CD14-positive monocyte (primary cell): ENCODE measurements around the gene FAM181A. TPM values are rescaled to one million over a fixed set of nuclear protein-coding genes. Genes with fewer than 3 reads are reported as not detected.
A peak's percentile ranks its signal among the peaks of the same experiment; 100 is the strongest.

Experiments used
- DNase-seq, 3 donors: peaks; one replicate each; pipeline ENCODE4 v3.0.0-alpha.2; 2011 to 2022
- H2AFZ ChIP-seq: 2 replicates; pipeline ENCODE4 v1.6.0; 2012; ENCODE audit warnings: mild to moderate bottlenecking, low read depth, low read length, inconsistent platforms; ENCODE audit not compliant: insufficient read depth, poor library complexity, severe bottlenecking
- H3K27ac ChIP-seq, 2 donors: 1 replicate in 1 of 2; 2 replicates in 1 of 2; pipeline ENCODE4 v1.5.1; 2012 to 2013; ENCODE audit warnings: low read length in 2 of 2, control low read depth in 1 of 2, inconsistent platforms in 1 of 2, low read depth in 1 of 2, mild to moderate bottlenecking in 1 of 2
- H3K27me3 ChIP-seq, 2 donors: one replicate each; pipeline versions ENCODE4 v1.6.0 to v1.6.1; 2011 to 2013; ENCODE audit warnings: low read length in 2 of 2; ENCODE audit not compliant: control insufficient read depth in 2 of 2, insufficient read depth in 2 of 2
- H3K36me3 ChIP-seq, 2 donors: replicated peaks in 1 of 2; 1 replicate in 1 of 2; 2 replicates in 1 of 2; pipeline versions ENCODE4 v1.5.1 to v1.6.1; 2012 to 2013; ENCODE audit warnings: low read length in 2 of 2, control low read depth in 1 of 2, inconsistent platforms in 1 of 2, mild to moderate bottlenecking in 1 of 2; ENCODE audit not compliant: insufficient read depth in 2 of 2, control insufficient read depth in 1 of 2
- H3K4me1 ChIP-seq, 2 donors: 1 replicate in 1 of 2; 2 replicates in 1 of 2; pipeline versions ENCODE4 v1.5.1 to v1.6.1; 2012 to 2013; ENCODE audit warnings: low read length in 2 of 2, control low read depth in 1 of 2, inconsistent platforms in 1 of 2, mild to moderate bottlenecking in 1 of 2, moderate library complexity in 1 of 2; ENCODE audit not compliant: insufficient read depth in 2 of 2, control insufficient read depth in 1 of 2
- H3K4me2 ChIP-seq: replicated peaks from 2 replicates; pipeline ENCODE3; 2012; ENCODE audit warnings: low read length, moderate library complexity, mild to moderate bottlenecking; ENCODE audit not compliant: poor library complexity, severe bottlenecking; ENCODE audit errors: extremely low read depth
- H3K4me3 ChIP-seq, 3 experiments: fragments of 200-600 bp in 1 of 3; sonication (generic) in 1 of 3; replicated peaks in 1 of 3; 1 replicate in 2 of 3; 2 replicates in 1 of 3; pipeline ENCODE4 v1.5.1; 2011 to 2013; ENCODE audit warnings: low read length in 3 of 3, mild to moderate bottlenecking in 3 of 3, control low read depth in 2 of 3, low read depth in 2 of 3, inconsistent platforms in 1 of 3, moderate library complexity in 1 of 3
- H3K79me2 ChIP-seq: 2 replicates; pipeline ENCODE4 v1.6.0; 2012; ENCODE audit warnings: mild to moderate bottlenecking, control low read depth, inconsistent platforms, low read length, moderate library complexity; ENCODE audit not compliant: insufficient read depth
- H3K9ac ChIP-seq: 2 replicates; pipeline ENCODE4 v1.6.0; 2017; ENCODE audit warnings: low read length, mild to moderate bottlenecking; ENCODE audit not compliant: insufficient read depth, poor library complexity, severe bottlenecking
- H3K9me3 ChIP-seq, 2 donors: replicated peaks in 1 of 2; 1 replicate in 1 of 2; 2 replicates in 1 of 2; pipeline versions ENCODE4 v1.5.1 to v1.6.1; 2012 to 2013; ENCODE audit warnings: low read length in 2 of 2, control low read depth in 1 of 2; ENCODE audit not compliant: control insufficient read depth in 1 of 2, insufficient read depth in 1 of 2
- H4K20me1 ChIP-seq: 2 replicates; pipeline ENCODE4 v1.6.0; 2012; ENCODE audit warnings: mild to moderate bottlenecking, low read length, control low read depth, moderate library complexity; ENCODE audit not compliant: insufficient read depth
- H3K27ac Mint-ChIP-seq, 7 donors: one replicate each; pipeline ENCODE4 v1.8.0; 2020; ENCODE audit warnings: mild to moderate bottlenecking in 7 of 7, mixed read lengths in 7 of 7, moderate library complexity in 6 of 7, inconsistent platforms in 2 of 7
- H3K27me3 Mint-ChIP-seq, 3 donors: one replicate each; pipeline ENCODE4 v1.8.0; 2021 to 2022; ENCODE audit warnings: low read depth in 3 of 3, mild to moderate bottlenecking in 3 of 3, mixed read lengths in 3 of 3, moderate library complexity in 3 of 3, inconsistent platforms in 1 of 3
- H3K36me3 Mint-ChIP-seq, 2 donors: one replicate each; pipeline ENCODE4 v1.8.0; 2020; ENCODE audit warnings: mixed read lengths in 2 of 2, inconsistent platforms in 1 of 2, mild to moderate bottlenecking in 1 of 2
- H3K4me1 Mint-ChIP-seq: one replicate; pipeline ENCODE4 v1.8.0; 2020; ENCODE audit warnings: mild to moderate bottlenecking, mixed read lengths
- H3K4me3 Mint-ChIP-seq, 2 donors: one replicate each; pipeline ENCODE4 v1.8.0; 2020; ENCODE audit warnings: mild to moderate bottlenecking in 2 of 2, mixed read lengths in 2 of 2, moderate library complexity in 1 of 2
- H3K9me3 Mint-ChIP-seq, 7 donors: one replicate each; pipeline ENCODE4 v1.8.0; 2020 to 2022; ENCODE audit warnings: mixed read lengths in 7 of 7, mild to moderate bottlenecking in 6 of 7, moderate library complexity in 6 of 7, inconsistent platforms in 2 of 7
- CTCF ChIP-seq: fragments of 200-600 bp; IDR thresholded peaks from one replicate; pipeline ENCODE4 v1.8.0; 2022; ENCODE audit warnings: antibody characterized with exemption, mild to moderate bottlenecking
- WGBS: methylation state at CpG from one replicate; pipeline ENCODE4 v1.1.5; 2013; ENCODE audit warnings: missing lambda C conversion rate; ENCODE audit not compliant: insufficient coverage; 5-methylcytosine and 5-hydroxymethylcytosine counted together
- intact Hi-C, 2 donors: fragments of 100-400 bp; cut with micrococcal nuclease; formaldehyde crosslinking; loops; one replicate each; pipeline versions ENCODE4 v1.15.0 to v1.15.1; 2023
- polyA plus RNA-seq, 3 donors: library from polyadenylated mRNA; depleted of rRNA in 1 of 3; unstranded in 2 of 3; stranded (reverse) in 1 of 3; fragments of 300-500 nt in 2 of 3; fragments of >200 nt in 1 of 3; fragmentation: Illumina TruSeq in 2 of 3; gene quantifications; 1 replicate in 2 of 3; 2 replicates in 1 of 3; pipeline ENCODE4 v1.2.3, GENCODE V29; 2012 to 2021

FAM181A gene
- polyA plus RNA-seq, 3 donors: not detected

DNA sequence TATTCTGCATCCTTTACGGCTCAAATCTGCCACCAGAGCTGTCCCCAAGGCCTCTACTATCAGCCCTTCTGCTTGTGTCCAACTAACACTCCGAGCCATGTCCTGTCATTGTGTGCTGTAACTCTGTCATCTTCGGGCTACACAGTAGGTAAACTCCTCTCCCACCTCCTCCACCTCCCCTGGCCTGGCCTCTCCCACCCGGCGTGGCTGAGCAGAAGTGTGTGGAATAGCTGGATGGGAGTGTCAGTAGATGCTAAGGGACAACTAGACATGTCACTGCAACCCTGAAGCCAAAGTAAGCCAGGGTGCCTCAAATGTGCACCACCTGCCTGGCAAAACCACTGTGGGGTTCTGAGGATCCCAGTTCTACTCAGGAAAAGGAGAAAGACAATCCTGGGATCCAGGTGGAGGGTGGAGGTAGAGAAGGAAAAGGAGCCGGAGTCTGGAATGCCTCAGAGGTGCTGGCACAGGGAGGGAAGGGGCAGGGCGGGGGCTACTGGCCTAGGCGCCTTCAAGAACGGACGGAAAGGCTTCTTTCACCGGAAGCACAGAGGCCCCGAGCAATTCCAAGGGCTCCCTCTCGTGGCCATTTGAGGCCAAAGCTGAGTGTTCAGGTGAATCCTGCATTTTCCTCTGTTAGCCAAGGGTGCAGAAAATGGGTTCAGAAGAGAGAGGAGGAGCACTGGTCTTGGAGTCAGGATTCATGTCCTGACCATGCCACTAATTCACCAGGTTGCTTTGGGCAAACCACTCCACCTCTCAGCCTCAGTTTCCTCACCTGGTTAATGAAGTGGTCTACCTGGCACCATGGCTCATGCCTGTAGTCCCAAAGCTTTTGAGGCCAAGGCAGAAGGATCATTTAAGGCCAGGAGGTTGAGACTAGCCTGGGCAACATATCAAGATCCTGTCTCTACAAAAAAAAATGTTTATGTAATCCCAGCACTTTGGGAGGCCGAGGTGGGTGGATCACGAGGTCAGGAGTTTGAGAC is 20.5 kb upstream of the FAM181A start:
- no peak overlapping the region for H3K27ac ChIP-seq
- 37% methylated on average over 9 of the region's 15 CpGs for WGBS
- Mint-ChIP-seq H3K27ac (peak overlapping the region in 1 of 7 donors; percentile 33), H3K27me3 (peaks cover 5 to 9% (median 7%) of the 10 kb centered on the region in 3 donors), H3K4me3 (no peak overlapping the region), H3K9me3 (peaks cover 0 to 5% (median 2%) of the 10 kb centered on the region in 7 donors), H3K36me3 (no peaks in the 10 kb centered on the region), H3K4me1 (peaks cover 1% of the 10 kb centered on the region)
- H3K4me1 ChIP-seq: no peaks in the 10 kb centered on the region
- DNase-seq: peak; percentile 10 to 24 (median 23)
- no peaks in the 10 kb centered on the region for H3K9me3 ChIP-seq
- no peak overlapping the region for H3K9ac ChIP-seq
- intact Hi-C loops: no loop called here
- no peaks in the 10 kb centered on the region for H3K79me2 ChIP-seq
- no peak overlapping the region for H3K4me2 ChIP-seq
- no peaks in the 10 kb centered on the region for H3K27me3 ChIP-seq
- H2AFZ ChIP-seq: peak overlapping the region; percentile 51
- H4K20me1 ChIP-seq: no peaks in the 10 kb centered on the region
- no peaks in the 10 kb centered on the region for H3K36me3 ChIP-seq
- no peak overlapping the region for H3K4me3 ChIP-seq
- TF ChIP-seq CTCF: peak; percentile 61

- H4K20me1 ChIP-seq: no peaks in the 10 kb centered on the region
- H3K4me3 Mint-ChIP-seq: no peak overlapping the region
- H3K27ac Mint-ChIP-seq: no peak overlapping the region
- WGBS: 100% methylated on average over 3 of the region's 5 CpGs
- peaks cover 2 to 4% (median 3%) of the 10 kb centered on the region in 3 donors for H3K27me3 Mint-ChIP-seq
- peaks cover 1% of the 10 kb centered on the region for H3K4me1 Mint-ChIP-seq
- no peak for TF ChIP-seq CTCF
- H3K36me3 ChIP-seq: no peaks in the 10 kb centered on the region
- no peaks in the 10 kb centered on the region for H3K27me3 ChIP-seq
- H3K9me3 Mint-ChIP-seq: peaks cover 0 to 16% (median 6%) of the 10 kb centered on the region in 7 donors
- H3K36me3 Mint-ChIP-seq: no peaks in the 10 kb centered on the region
- H3K4me2 ChIP-seq: no peak overlapping the region
- no peak overlapping the region for H3K9ac ChIP-seq
- no peak for DNase-seq
- H3K4me1 ChIP-seq: no peaks in the 10 kb centered on the region
- intact Hi-C loops: no loop called here
- H3K4me3 ChIP-seq: no peak overlapping the region
- H3K79me2 ChIP-seq: no peaks in the 10 kb centered on the region
- no peak overlapping the region for H2AFZ ChIP-seq
- H3K9me3 ChIP-seq: peaks cover 0 to 5% of the 10 kb centered on the region in 2 donors
- H3K27ac ChIP-seq: no peak overlapping the region
Observed at GRCh38 chr14:93909429-93910128, 17.6 kb upstream of the FAM181A start.
